Astrocyte (in vitro differentiated cells and primary cell): ENCODE results near the gene ODF4. TPM values are rescaled to one million over a fixed set of nuclear protein-coding genes. Genes with fewer than 3 reads are reported as not detected.
A peak's percentile ranks its signal among the peaks of the same experiment; 100 is the strongest.

Source experiments
- DNase-seq: peaks from one replicate; pipeline ENCODE4 v3.0.0-alpha.2; 2010; ENCODE audit warnings: low read depth
- FAIRE-seq: peaks from 2 replicates; lab custom pipeline; 2011; peaks lifted over from hg19 to GRCh38; lab: Jason Lieb, UNC
- H2AFZ ChIP-seq: 2 replicates; pipeline ENCODE4 v1.6.0; 2012; ENCODE audit warnings: low read depth, low read length, inconsistent platforms
- H3K27ac ChIP-seq: 2 replicates; pipeline ENCODE4 v1.5.1; 2011; ENCODE audit warnings: low read depth, low read length, inconsistent platforms
- H3K27me3 ChIP-seq: 2 replicates; pipeline ENCODE4 v1.6.0; 2011; ENCODE audit warnings: low read length, inconsistent platforms; ENCODE audit not compliant: insufficient read depth
- H3K36me3 ChIP-seq: 2 replicates; pipeline ENCODE4 v1.5.1; 2011; ENCODE audit warnings: low read length, inconsistent platforms; ENCODE audit not compliant: insufficient read depth
- H3K4me1 ChIP-seq: 2 replicates; pipeline ENCODE4 v1.5.1; 2011; ENCODE audit warnings: low read length, inconsistent platforms; ENCODE audit not compliant: insufficient read depth
- H3K4me2 ChIP-seq: 2 replicates; pipeline ENCODE4 v1.6.0; 2012; ENCODE audit warnings: low read length, inconsistent platforms
- H3K4me3 ChIP-seq: 2 replicates; pipeline ENCODE4 v1.5.1; 2011; ENCODE audit warnings: low read depth, mild to moderate bottlenecking, low read length, inconsistent platforms; ENCODE audit not compliant: insufficient read depth
- H3K79me2 ChIP-seq: 2 replicates; pipeline ENCODE4 v1.6.0; 2012; ENCODE audit warnings: mild to moderate bottlenecking, low read length, inconsistent platforms; ENCODE audit not compliant: insufficient read depth
- H3K9ac ChIP-seq: 2 replicates; pipeline ENCODE4 v1.6.0; 2012; ENCODE audit warnings: mild to moderate bottlenecking, low read length, inconsistent platforms
- H3K9me3 ChIP-seq: 2 replicates; pipeline ENCODE4 v1.5.1; 2012; ENCODE audit warnings: low read depth, mild to moderate bottlenecking, low read length, inconsistent platforms; ENCODE audit not compliant: insufficient read depth
- H4K20me1 ChIP-seq: 2 replicates; pipeline ENCODE4 v1.6.0; 2012; ENCODE audit warnings: low read length, inconsistent platforms; ENCODE audit not compliant: insufficient read depth
- H3K27ac Mint-ChIP-seq: one replicate; pipeline ENCODE4 v1.8.0; 2021; ENCODE audit warnings: mild to moderate bottlenecking, mixed read lengths; ENCODE audit not compliant: unreplicated experiment
- H3K27me3 Mint-ChIP-seq: one replicate; pipeline ENCODE4 v1.8.0; 2021; ENCODE audit warnings: low read depth, mixed read lengths; ENCODE audit not compliant: unreplicated experiment
- H3K36me3 Mint-ChIP-seq: one replicate; pipeline ENCODE4 v1.8.0; 2021; ENCODE audit warnings: low read depth, mixed read lengths; ENCODE audit not compliant: unreplicated experiment
- H3K4me1 Mint-ChIP-seq: one replicate; pipeline ENCODE4 v1.8.0; 2021; ENCODE audit warnings: low read depth, mixed read lengths; ENCODE audit not compliant: unreplicated experiment
- H3K4me3 Mint-ChIP-seq: one replicate; pipeline ENCODE4 v1.8.0; 2021; ENCODE audit warnings: mild to moderate bottlenecking, moderate library complexity, mixed read lengths; ENCODE audit not compliant: unreplicated experiment
- H3K9me3 Mint-ChIP-seq: one replicate; pipeline ENCODE4 v1.8.0; 2021; ENCODE audit warnings: mild to moderate bottlenecking, mixed read lengths; ENCODE audit not compliant: unreplicated experiment
- EZH2 ChIP-seq: IDR thresholded peaks from 2 replicates; pipeline ENCODE4 v1.6.1; 2012; ENCODE audit warnings: mild to moderate bottlenecking, low read length, inconsistent platforms; ENCODE audit not compliant: insufficient read depth
- total RNA-seq: library from RNA; stranded (reverse); gene quantifications from 2 replicates; pipeline ENCODE4 v1.2.1, GENCODE V29; 2021
- TF ChIP-seq, protein P1 (sequence below): IDR thresholded peaks from 2 replicates; pipeline ENCODE4 v1.5.1; 2011; ENCODE audit warnings: low read depth, mild to moderate bottlenecking, inconsistent platforms, low read length, moderate library complexity; ENCODE audit not compliant: insufficient read depth

The ODF4 gene
- total RNA-seq, 1 donor from 2014 or later, result not detected

DNA sequence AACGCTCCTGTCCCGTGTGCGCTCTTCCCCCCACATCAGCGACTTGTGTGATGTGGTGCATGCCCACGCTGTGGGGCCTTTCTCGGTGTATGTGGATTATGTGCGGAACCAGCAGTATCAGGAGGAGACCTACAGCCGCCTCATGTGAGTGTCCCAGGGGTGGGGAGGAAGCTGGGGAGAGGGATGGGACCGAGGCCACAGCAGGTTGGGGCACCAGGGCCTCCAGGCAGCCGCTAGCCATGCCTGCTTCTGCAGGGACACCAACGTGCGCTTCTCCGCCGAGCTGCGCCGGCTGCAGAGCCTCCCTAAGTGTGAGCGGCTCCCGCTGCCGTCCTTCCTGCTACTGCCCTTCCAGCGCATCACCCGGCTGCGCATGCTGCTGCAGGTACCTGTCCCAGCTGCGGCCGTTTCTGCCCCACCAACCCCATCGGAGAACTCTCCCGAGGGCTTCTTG, 23.8 kb upstream of the ODF4 start:
- H3K36me3 Mint-ChIP-seq, result no peaks in the 10 kb centered on the region
- no peaks in the 10 kb centered on the region for H3K79me2 ChIP-seq
- H3K4me1 ChIP-seq, result no peaks in the 10 kb centered on the region
- peaks cover 7% of the 10 kb centered on the region for H3K4me1 Mint-ChIP-seq
- DNase-seq (no peak), FAIRE-seq (no peak)
- peak overlapping the region; percentile 35 for H2AFZ ChIP-seq
- H3K9ac ChIP-seq, result no peak overlapping the region
- H3K4me2 ChIP-seq, result peak overlapping the region; percentile 52
- peak; percentile 48 for TF ChIP-seq EZH2
- TF ChIP-seq, protein P1, sequence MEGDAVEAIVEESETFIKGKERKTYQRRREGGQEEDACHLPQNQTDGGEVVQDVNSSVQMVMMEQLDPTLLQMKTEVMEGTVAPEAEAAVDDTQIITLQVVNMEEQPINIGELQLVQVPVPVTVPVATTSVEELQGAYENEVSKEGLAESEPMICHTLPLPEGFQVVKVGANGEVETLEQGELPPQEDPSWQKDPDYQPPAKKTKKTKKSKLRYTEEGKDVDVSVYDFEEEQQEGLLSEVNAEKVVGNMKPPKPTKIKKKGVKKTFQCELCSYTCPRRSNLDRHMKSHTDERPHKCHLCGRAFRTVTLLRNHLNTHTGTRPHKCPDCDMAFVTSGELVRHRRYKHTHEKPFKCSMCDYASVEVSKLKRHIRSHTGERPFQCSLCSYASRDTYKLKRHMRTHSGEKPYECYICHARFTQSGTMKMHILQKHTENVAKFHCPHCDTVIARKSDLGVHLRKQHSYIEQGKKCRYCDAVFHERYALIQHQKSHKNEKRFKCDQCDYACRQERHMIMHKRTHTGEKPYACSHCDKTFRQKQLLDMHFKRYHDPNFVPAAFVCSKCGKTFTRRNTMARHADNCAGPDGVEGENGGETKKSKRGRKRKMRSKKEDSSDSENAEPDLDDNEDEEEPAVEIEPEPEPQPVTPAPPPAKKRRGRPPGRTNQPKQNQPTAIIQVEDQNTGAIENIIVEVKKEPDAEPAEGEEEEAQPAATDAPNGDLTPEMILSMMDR, result no peak
- no peak overlapping the region for H3K27ac Mint-ChIP-seq
- no peak overlapping the region for H3K4me3 Mint-ChIP-seq
- H3K27me3 Mint-ChIP-seq, result peaks cover 60% of the 10 kb centered on the region
- no peaks in the 10 kb centered on the region for H3K9me3 ChIP-seq
- no peaks in the 10 kb centered on the region for H4K20me1 ChIP-seq
- H3K4me3 ChIP-seq, result no peak overlapping the region
- H3K9me3 Mint-ChIP-seq, result no peaks in the 10 kb centered on the region
- peaks cover 42% of the 10 kb centered on the region for H3K27me3 ChIP-seq
- H3K27ac ChIP-seq, result no peak overlapping the region
- no peaks in the 10 kb centered on the region for H3K36me3 ChIP-seq

GRCh38 chr17:8318010-8318935, 21.4 kb upstream of the ODF4 start:
- H3K36me3 Mint-ChIP-seq, result no peaks in the 10 kb centered on the region
- no peak overlapping the region for H3K27ac Mint-ChIP-seq
- H4K20me1 ChIP-seq, result no peaks in the 10 kb centered on the region
- no peaks in the 10 kb centered on the region for H3K36me3 ChIP-seq
- H3K27me3 Mint-ChIP-seq, result peaks cover 52% of the 10 kb centered on the region
- no peaks in the 10 kb centered on the region for H3K9me3 ChIP-seq
- no peak overlapping the region for H3K4me3 ChIP-seq
- no peaks in the 10 kb centered on the region for H3K9me3 Mint-ChIP-seq
- DNase-seq, result no peak
- no peaks in the 10 kb centered on the region for H3K79me2 ChIP-seq
- H3K27me3 ChIP-seq, result peaks cover 39% of the 10 kb centered on the region
- H3K27ac ChIP-seq, result no peak overlapping the region
- H3K4me2 ChIP-seq, result no peak overlapping the region
- H2AFZ ChIP-seq, result no peak overlapping the region
- no peak overlapping the region for H3K4me3 Mint-ChIP-seq
- no peak for FAIRE-seq
- H3K4me1 ChIP-seq, result no peaks in the 10 kb centered on the region
- no peak overlapping the region for H3K9ac ChIP-seq
- no peak for TF ChIP-seq EZH2
- TF ChIP-seq, protein P1, result no peak
- H3K4me1 Mint-ChIP-seq, result peaks cover 7% of the 10 kb centered on the region

GRCh38 chr17:8320262-8320661, 19.4 kb upstream of the ODF4 start:
- no peaks in the 10 kb centered on the region for H3K9me3 ChIP-seq
- H3K9ac ChIP-seq, result no peak overlapping the region
- no peaks in the 10 kb centered on the region for H3K79me2 ChIP-seq
- no peak for FAIRE-seq
- H3K4me1 Mint-ChIP-seq, result peaks cover 6% of the 10 kb centered on the region
- H3K36me3 ChIP-seq, result no peaks in the 10 kb centered on the region
- H3K27me3 ChIP-seq, result peaks cover 22% of the 10 kb centered on the region
- DNase-seq, result no peak
- H3K9me3 Mint-ChIP-seq, result no peaks in the 10 kb centered on the region
- no peak overlapping the region for H3K4me2 ChIP-seq
- TF ChIP-seq, protein P1, result no peak
- H3K27ac ChIP-seq, result no peak overlapping the region
- H3K27me3 Mint-ChIP-seq, result peaks cover 43% of the 10 kb centered on the region
- no peak overlapping the region for H3K4me3 Mint-ChIP-seq
- H3K4me3 ChIP-seq, result no peak overlapping the region
- H2AFZ ChIP-seq, result no peak overlapping the region
- no peaks in the 10 kb centered on the region for H3K4me1 ChIP-seq
- no peaks in the 10 kb centered on the region for H3K36me3 Mint-ChIP-seq
- no peak overlapping the region for H3K27ac Mint-ChIP-seq
- no peaks in the 10 kb centered on the region for H4K20me1 ChIP-seq
